A549 treated with AZD2906 at 1 μM for 4 hours (cell line): Measurements from ENCODE around the gene NKAP. TPM values are rescaled to one million over a fixed set of nuclear protein-coding genes. Genes with fewer than 3 reads are reported as not detected.

Experiments
- total RNA-seq: library from RNA; stranded (reverse); fragments of 200-300 nt; extraction: Qiagen RNA extraction; gene quantifications from 5 replicates; pipeline ENCODE4 v1.2.3, GENCODE V29; 2022

NKAP gene
- total RNA-seq, result 6.8 to 7.8 TPM (median 7.0 TPM) in 5 replicates

GRCh38 chrX:119943185-119943988, at the start of gene NKAP:
NKAP (minus strand) TSS chrX:119943751; CDS start chrX:119943605, 146 bp downstream.

GRCh38 chrX:119895843-119896326, 47.7 kb downstream of the NKAP start, which contains the start of gene AKAP14:
AKAP14 (plus strand) TSS chrX:119895893; CDS start chrX:119903224, 7,331 bp downstream.

GRCh38 chrX:119871599-119872395, 71.8 kb downstream of the NKAP start, which contains the start of the genes NDUFA1 and RNF113A:
NDUFA1 (plus strand) TSS chrX:119871832; CDS start chrX:119871912, 80 bp downstream.
RNF113A (minus strand) TSS chrX:119871733; CDS start chrX:119871613, 120 bp downstream.

Other genes with a start within 250 kb of the NKAP start
- gene SOWAHD, start 185.2 kb downstream of the NKAP start, total RNA-seq, result 0.06 to 0.18 TPM (median 0.13 TPM) in 4 of 5 replicates, not detected in the other
- gene RPL39, start 152.1 kb downstream of the NKAP start, total RNA-seq, result 3,440 to 4,395 TPM (median 3,536 TPM) in 5 replicates
- gene UPF3B, start 90.8 kb downstream of the NKAP start, total RNA-seq, result 15.9 to 22.0 TPM (median 16.7 TPM) in 5 replicates
- gene RNF113A, start 72.0 kb downstream of the NKAP start, total RNA-seq, result 29.8 to 32.3 TPM (median 31.0 TPM) in 5 replicates
- 220 to 295 TPM (median 248 TPM) in 5 replicates for gene NDUFA1, start 71.9 kb downstream of the NKAP start, total RNA-seq
- gene AKAP14, start 47.9 kb downstream of the NKAP start, total RNA-seq, result 0.08 TPM in 1 of 5 replicates, not detected in the others
- gene RHOXF2B, start 133.9 kb upstream of the NKAP start, total RNA-seq, result not detected in 5 replicates
- not detected in 5 replicates for gene RHOXF1, start 172.2 kb upstream of the NKAP start, total RNA-seq
- gene RHOXF2, start 214.9 kb upstream of the NKAP start, total RNA-seq, result not detected in 5 replicates